Forelimb muscle (tissue), 1 donor: ENCODE measurements around the gene EFCAB11. TPM values are rescaled to one million over a fixed set of nuclear protein-coding genes. Genes with fewer than 3 reads are reported as not detected.
A peak's percentile ranks its signal among the peaks of the same experiment; 100 is the strongest.

Experiments
- DNase-seq: peaks from one replicate; pipeline ENCODE4 v3.0.0-alpha.2; 2013; ENCODE audit warnings: low read depth
- polyA plus RNA-seq: library from polyadenylated mRNA; unstranded; fragments of 120-200 nt; gene quantifications from one replicate; pipeline ENCODE4 v1.2.1, GENCODE V29; 2013; ENCODE audit not compliant: insufficient read length

The EFCAB11 gene
- polyA plus RNA-seq, 1 donor: 5.0 TPM

- no peak for DNase-seq
Observed at GRCh38 chr14:89957376-89957775, 2.8 kb upstream of the EFCAB11 start.

GRCh38 chr14:89956661-89957009 is 2.1 kb upstream of the EFCAB11 start:
- no peak for DNase-seq

GRCh38 chr14:89955745-89956660 is 1.5 kb upstream of the EFCAB11 start, which contains the start of gene TDP1:
TDP1 (plus strand) TSS chr14:89955927; CDS start chr14:89963115, 7,188 bp downstream.
- DNase-seq: peak; percentile 89

GRCh38 chr14:89955022-89955744 is 653 bp upstream of the EFCAB11 start:
- no peak for DNase-seq

- no peak for DNase-seq
Observed at GRCh38 chr14:89953602-89954001, 928 bp downstream of the EFCAB11 start.

GRCh38 chr14:89952576-89952975 is 2.0 kb downstream of the EFCAB11 start:
- no peak for DNase-seq

GRCh38 chr14:89947344-89947743 is 7.2 kb downstream of the EFCAB11 start:
- no peak for DNase-seq

GRCh38 chr14:89941830-89942377 is 12.6 kb downstream of the EFCAB11 start:
- DNase-seq: no peak

GRCh38 chr14:89936654-89937185 is 17.8 kb downstream of the EFCAB11 start:
- DNase-seq: no peak

- DNase-seq: no peak
Observed at GRCh38 chr14:89933002-89933401, 21.5 kb downstream of the EFCAB11 start.

GRCh38 chr14:89927186-89927865 is 27.2 kb downstream of the EFCAB11 start:
- DNase-seq: no peak

GRCh38 chr14:89926694-89927093 is 27.8 kb downstream of the EFCAB11 start:
- DNase-seq: no peak

GRCh38 chr14:89924268-89924667 is 30.3 kb downstream of the EFCAB11 start:
- no peak for DNase-seq

GRCh38 chr14:89922031-89922907 is 32.3 kb downstream of the EFCAB11 start:
- no peak for DNase-seq

- DNase-seq: no peak
Observed at GRCh38 chr14:89921346-89921745, 33.2 kb downstream of the EFCAB11 start.

GRCh38 chr14:89920056-89920455 is 34.5 kb downstream of the EFCAB11 start:
- DNase-seq: no peak

GRCh38 chr14:89918721-89919120 is 35.8 kb downstream of the EFCAB11 start:
- no peak for DNase-seq

GRCh38 chr14:89915114-89915878 is 39.2 kb downstream of the EFCAB11 start:
- no peak for DNase-seq

GRCh38 chr14:89912667-89913211 is 41.8 kb downstream of the EFCAB11 start:
- peak; percentile 79 for DNase-seq

GRCh38 chr14:89912221-89912620 is 42.3 kb downstream of the EFCAB11 start:
- DNase-seq: no peak
